ENCODE results near the gene CPNE6.

The CPNE6 gene

GRCh38 chr14:24062216-24062980, 9.0 kb upstream of the CPNE6 start (continued):
- TF ChIP-seq ZNF513 (tag by site-specific recombination; IDR thresholded peaks at IDR 0.05) (no peak), ZNF837 (tag by site-specific recombination; IDR thresholded peaks at IDR 0.05) (no peak), ZNF155 (tag by site-specific recombination; IDR thresholded peaks at IDR 0.05) (no peak), ZFP69B (tag by site-specific recombination; IDR thresholded peaks at IDR 0.05) (no peak), ZNF341 (tag by site-specific recombination; IDR thresholded peaks at IDR 0.05; ENCODE audit: low read depth) (no peak), ZNF664 (tag by site-specific recombination; IDR thresholded peaks at IDR 0.05) (no peak), ZNF311 (tag by site-specific recombination; IDR thresholded peaks at IDR 0.05; ENCODE audit: borderline replicate concordance) (no peak), ZNF362 (tag by site-specific recombination; IDR thresholded peaks at IDR 0.05) (no peak), MEIS1 (CRISPR knock-in tag; IDR thresholded peaks at IDR 0.05; ENCODE audit: borderline replicate concordance) (no peak), ZNF248 (tag by site-specific recombination; IDR thresholded peaks at IDR 0.05) (no peak)

GRCh38 chr14:24063263-24063836, 8.0 kb upstream of the CPNE6 start:
- ChIA-PET CTCF (interaction anchor here (0.6 to 8.9 kb wide), 3 partner anchors 28 to 46 kb away, joined by 3 to 247 read pairs (median 3); partner anchors contain the start of gene PCK2), POLR2A (no interaction called here)
- Histone ChIP-seq H3K36me3 (ENCODE audit: control insufficient read depth in 2 of 2, insufficient read depth in 1 of 2, low read length in 2 of 2) (no peaks in the 10 kb centered on the region), H3K9me3 (ENCODE audit: control insufficient read depth, insufficient read depth, low read depth, low read length) (no peaks in the 10 kb centered on the region), H3K27ac (ENCODE audit: extremely low read depth, low read depth, low read length) (no peak overlapping the region), H3K4me1 (ENCODE audit: control insufficient read depth, insufficient read depth, low read length) (no peaks in the 10 kb centered on the region), H3K4me3 (ENCODE audit: low read depth, low read length) (no peak overlapping the region)
- TF ChIP-seq ZNF791 (tag by site-specific recombination; IDR thresholded peaks at IDR 0.05) (no peak), ZBTB44 (tag by site-specific recombination; IDR thresholded peaks at IDR 0.05) (no peak), ZBTB17 (tag by site-specific recombination; IDR thresholded peaks at IDR 0.05) (no peak), ZSCAN30 (tag by site-specific recombination; IDR thresholded peaks at IDR 0.05) (no peak), YY1 (tag by site-specific recombination; IDR thresholded peaks at IDR 0.05) (no peak), ZSCAN5A (tag by site-specific recombination; IDR thresholded peaks at IDR 0.05) (no peak), PRDM1 (tag by site-specific recombination; IDR thresholded peaks at IDR 0.05) (no peak), AEBP2 (tag by site-specific recombination; IDR thresholded peaks at IDR 0.05; ENCODE audit: borderline replicate concordance) (no peak), ZNF677 (tag by site-specific recombination; IDR thresholded peaks at IDR 0.05) (no peak), ZNF514 (tag by site-specific recombination; IDR thresholded peaks at IDR 0.05) (no peak), ZBTB8A (tag by site-specific recombination; IDR thresholded peaks at IDR 0.05) (no peak), ZNF239 (tag by site-specific recombination; IDR thresholded peaks at IDR 0.05) (no peak), ZNF837 (tag by site-specific recombination; IDR thresholded peaks at IDR 0.05) (no peak), ZNF518A (tag by site-specific recombination; conservative IDR thresholded peaks at IDR 0.05; ENCODE audit: low read depth) (no peak), ZNF341 (tag by site-specific recombination; IDR thresholded peaks at IDR 0.05; ENCODE audit: low read depth) (no peak), ZNF571 (tag by site-specific recombination; IDR thresholded peaks at IDR 0.05) (no peak)

Data from HEK293 (cell line).